Globus pallidus (tissue), 1 donor: ENCODE data around the gene NPLOC4.

Source experiments
- DNase-seq: peaks from one replicate; pipeline ENCODE4 v3.0.0-alpha.2; 2015; ENCODE audit warnings: low spot score

NPLOC4 gene

GRCh38 chr17:81546906-81547613, 89.9 kb downstream of the NPLOC4 start:
- no peak for DNase-seq

- no peak for DNase-seq
Observed at GRCh38 chr17:81545160-81545949, 91.6 kb downstream of the NPLOC4 start.

- DNase-seq: no peak
Observed at GRCh38 chr17:81544281-81544974, 92.5 kb downstream of the NPLOC4 start.

GRCh38 chr17:81543756-81544155, 93.2 kb downstream of the NPLOC4 start:
- no peak for DNase-seq

GRCh38 chr17:81543339-81543675, 93.6 kb downstream of the NPLOC4 start:
- DNase-seq: no peak

GRCh38 chr17:81542431-81543338, 94.2 kb downstream of the NPLOC4 start:
- DNase-seq: no peak

GRCh38 chr17:81541123-81541522, 95.8 kb downstream of the NPLOC4 start:
- DNase-seq: no peak

- DNase-seq: no peak
Observed at GRCh38 chr17:81540676-81541027, 96.3 kb downstream of the NPLOC4 start.

GRCh38 chr17:81539961-81540675, 96.8 kb downstream of the NPLOC4 start:
- DNase-seq: no peak

GRCh38 chr17:81539571-81539900, 97.4 kb downstream of the NPLOC4 start:
- no peak for DNase-seq

GRCh38 chr17:81538651-81539570, 98.0 kb downstream of the NPLOC4 start:
- no peak for DNase-seq

GRCh38 chr17:81537856-81538555, 98.9 kb downstream of the NPLOC4 start:
- no peak for DNase-seq

- DNase-seq: no peak
Observed at GRCh38 chr17:81537343-81537855, 99.5 kb downstream of the NPLOC4 start.

- no peak for DNase-seq
Observed at GRCh38 chr17:81536299-81537290, 100.3 kb downstream of the NPLOC4 start.

GRCh38 chr17:81535480-81536298, 101.2 kb downstream of the NPLOC4 start:
- no peak for DNase-seq

- DNase-seq: no peak
Observed at GRCh38 chr17:81535007-81535328, 101.9 kb downstream of the NPLOC4 start.

GRCh38 chr17:81534157-81535006, 102.5 kb downstream of the NPLOC4 start:
- DNase-seq: no peak
